Left kidney (tissue), 2 donors: Measurements from ENCODE around the gene LRP1. TPM values are rescaled to one million over a fixed set of nuclear protein-coding genes. Genes with fewer than 3 reads are reported as not detected.
"Not testable (repeated sequence)": the region's sequence is repeated elsewhere in the genome, so short reads cannot be mapped to it uniquely, and the experiment has no call there.

ENCODE experiments used
- DNase-seq: peaks from one replicate; pipeline ENCODE4 v3.0.0-alpha.2; 2013
- polyA plus RNA-seq: library from polyadenylated mRNA; unstranded; fragments of 120-200 nt; gene quantifications from one replicate; pipeline ENCODE4 v1.2.1, GENCODE V29; 2013; ENCODE audit not compliant: insufficient read length

LRP1 gene
- polyA plus RNA-seq, 1 donor, result 64.5 TPM

DNA sequence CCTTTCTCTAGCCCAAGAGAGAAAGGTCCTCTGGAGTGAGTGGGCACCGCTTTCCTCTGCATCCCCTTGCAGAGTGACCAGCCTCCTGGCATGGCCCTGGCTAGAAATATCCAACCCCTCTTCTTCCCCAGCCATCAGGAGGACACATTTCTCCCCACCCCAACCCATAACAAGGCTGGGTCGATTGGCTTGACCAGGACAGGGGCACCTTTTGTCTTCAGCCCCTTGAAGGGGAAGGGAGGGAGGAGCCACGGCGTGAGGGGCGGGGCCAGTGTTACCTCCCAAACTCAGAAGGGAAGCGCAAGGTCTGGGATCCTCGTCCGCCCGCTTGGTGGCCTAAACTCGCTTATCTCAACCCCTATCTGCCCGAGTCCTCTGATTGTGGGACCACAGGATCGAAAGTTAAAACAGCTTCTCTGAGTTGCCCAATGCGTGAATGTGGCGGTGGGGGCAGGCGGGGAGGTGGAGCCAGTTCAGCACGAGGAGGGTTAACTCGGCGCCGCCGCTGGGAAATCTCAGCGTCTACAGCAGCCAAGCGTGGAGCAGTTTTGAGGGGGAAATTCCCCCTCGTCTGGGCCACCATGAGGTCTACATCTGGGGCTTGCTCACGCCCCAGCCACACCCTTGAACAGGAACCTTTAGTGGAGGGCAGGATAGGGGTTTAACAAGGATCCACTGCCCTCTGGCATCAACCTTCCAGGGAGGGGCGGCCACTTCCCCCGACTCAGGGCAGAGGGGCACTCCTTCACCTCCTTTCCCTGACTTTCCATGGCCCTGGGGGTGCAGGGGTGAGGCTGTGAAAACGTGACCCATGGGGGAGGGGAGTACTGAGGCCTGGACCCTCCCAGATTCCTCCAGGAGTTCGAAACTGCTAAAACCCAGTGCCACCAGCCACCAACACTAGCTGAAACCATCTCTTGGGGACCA lies 17.9 kb upstream of the LRP1 start:
- DNase-seq, result no peak

DNA sequence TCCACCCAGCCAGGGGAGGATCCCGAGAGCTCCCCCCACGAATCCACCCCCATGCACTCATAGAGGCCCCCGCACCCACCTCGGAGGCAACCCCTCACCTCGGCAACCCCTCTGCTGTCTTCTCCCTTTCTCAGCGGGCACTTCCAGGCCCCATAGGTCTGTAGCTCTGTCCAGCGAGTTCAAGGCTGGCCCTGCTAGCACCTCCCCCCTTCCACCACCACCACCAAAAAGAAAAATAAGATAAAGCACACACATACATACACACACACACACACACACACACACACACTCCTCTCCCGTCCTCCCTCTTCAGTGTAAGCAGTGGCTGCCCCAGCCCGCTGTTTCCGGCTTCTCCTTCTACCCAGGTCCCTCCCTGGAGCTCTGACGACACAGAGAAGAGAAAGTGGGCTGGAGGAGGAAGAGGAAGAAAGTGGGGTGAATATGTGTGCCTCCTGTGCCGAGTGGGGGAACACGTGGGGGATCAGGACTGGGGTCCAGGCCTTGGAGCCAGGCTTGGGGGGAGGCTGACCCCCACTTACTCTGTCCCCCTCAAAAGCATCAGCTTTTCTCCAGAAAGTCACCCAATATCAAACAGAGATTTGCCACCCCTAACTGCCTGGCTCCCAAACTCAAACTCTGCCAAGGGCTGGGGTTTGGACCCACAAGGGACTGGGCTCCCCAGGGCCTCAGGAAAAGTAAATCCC lies 17.1 kb upstream of the LRP1 start, which contains the start of gene STAT6:
STAT6 (minus strand) TSS at position 332 of the 704 bp plus-strand sequence. CDS start 3,084 bp downstream, outside the sequence.
- no peak for DNase-seq

DNA sequence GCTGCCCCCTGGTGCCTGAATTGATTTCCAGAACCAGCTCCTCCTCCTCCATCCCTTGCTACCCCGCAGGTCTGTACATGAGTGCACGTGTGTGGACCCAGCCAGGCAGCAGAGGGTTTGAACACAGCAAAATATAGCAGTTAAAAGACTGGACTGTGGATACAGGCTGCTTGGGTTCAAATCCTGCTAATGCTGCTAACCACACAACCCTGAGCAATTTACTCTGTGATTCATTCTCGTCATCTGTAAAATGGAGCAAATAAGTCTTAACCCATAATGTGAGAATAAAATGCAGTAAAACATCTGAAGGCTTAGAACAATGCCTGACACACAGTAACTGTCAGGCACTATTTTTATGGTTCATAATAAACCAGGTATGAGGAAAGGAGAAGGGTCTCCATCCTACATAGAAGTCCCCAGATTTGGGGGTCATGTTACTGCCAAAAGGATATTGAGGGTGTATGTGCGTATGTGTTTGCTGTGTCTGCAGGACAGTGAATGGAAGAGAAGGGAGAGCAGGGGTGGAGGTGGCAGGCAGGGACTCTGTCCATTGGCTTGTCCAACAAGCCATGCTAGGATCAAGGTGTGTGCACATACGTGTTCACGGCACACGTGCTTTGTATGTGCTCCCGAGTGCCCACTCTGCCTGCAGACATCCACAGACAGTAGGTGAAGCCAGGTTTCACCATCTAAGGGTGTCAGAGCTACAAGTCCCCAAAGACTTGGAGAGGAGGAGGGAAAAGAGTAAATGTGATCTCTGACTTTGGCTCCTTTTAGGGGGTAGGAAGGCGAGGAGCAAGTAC lies 15.6 kb upstream of the LRP1 start:
- DNase-seq, result no peak

DNA sequence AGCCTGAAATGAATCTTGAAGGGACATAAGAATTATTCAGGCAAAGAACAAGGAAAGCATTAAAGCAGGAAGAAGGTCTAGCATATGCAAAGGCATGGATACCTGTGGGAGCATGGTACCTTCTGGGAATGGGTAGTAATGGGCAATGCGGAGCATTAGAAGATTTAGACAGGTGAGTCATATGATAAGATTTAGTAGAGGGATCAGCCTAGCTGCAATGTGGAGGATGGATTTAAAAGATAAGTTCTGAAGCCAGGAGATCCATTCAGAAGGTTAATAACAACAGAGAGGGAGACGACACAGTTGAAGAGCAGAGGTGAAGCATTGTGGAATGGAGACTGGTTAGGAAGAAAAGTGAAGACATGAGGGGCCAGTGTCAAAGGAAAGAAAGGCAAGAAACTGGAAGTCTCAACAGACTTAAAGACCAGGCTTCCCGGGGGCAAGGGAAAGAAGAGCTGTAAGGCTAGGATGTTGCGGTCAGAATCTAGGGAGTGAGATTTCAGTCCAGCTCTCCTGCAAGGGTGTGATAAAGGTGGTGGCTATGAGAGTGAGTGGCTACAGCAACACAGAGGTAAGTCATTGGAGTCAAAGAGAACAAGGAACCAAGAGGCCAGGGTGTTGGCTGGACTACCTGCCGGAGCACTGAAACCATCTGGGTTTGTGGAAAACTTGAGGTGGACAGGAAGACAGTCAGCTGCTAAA lies 11.6 kb upstream of the LRP1 start:
- DNase-seq, result no peak

DNA sequence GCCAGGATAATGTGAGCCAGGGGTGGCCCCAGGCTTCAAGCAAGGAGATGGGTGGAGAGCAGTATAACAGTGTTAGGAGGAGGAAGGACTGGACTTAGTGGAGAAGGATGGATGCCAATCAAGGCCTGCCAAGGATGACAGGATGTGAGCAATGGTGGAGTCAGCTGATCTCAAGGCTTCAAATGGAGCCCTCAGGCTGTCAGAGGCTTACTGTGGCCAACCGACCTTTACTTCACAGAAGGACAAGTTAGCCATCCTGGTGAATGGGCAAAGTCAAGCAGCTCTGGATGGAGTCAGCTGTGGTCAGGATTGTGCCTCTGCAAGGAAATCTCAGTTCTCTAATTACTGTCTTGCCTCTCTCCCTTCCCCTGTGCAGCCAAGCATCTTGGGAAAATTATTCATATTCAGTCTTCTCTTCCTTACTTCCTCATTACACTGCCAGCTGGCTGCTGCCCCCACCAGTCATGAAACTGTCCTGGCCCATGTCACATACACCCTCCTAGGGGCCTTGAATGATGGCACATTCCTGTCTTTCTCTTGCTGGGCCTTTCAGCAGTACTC lies 9.5 kb upstream of the LRP1 start:
- no peak for DNase-seq

DNA sequence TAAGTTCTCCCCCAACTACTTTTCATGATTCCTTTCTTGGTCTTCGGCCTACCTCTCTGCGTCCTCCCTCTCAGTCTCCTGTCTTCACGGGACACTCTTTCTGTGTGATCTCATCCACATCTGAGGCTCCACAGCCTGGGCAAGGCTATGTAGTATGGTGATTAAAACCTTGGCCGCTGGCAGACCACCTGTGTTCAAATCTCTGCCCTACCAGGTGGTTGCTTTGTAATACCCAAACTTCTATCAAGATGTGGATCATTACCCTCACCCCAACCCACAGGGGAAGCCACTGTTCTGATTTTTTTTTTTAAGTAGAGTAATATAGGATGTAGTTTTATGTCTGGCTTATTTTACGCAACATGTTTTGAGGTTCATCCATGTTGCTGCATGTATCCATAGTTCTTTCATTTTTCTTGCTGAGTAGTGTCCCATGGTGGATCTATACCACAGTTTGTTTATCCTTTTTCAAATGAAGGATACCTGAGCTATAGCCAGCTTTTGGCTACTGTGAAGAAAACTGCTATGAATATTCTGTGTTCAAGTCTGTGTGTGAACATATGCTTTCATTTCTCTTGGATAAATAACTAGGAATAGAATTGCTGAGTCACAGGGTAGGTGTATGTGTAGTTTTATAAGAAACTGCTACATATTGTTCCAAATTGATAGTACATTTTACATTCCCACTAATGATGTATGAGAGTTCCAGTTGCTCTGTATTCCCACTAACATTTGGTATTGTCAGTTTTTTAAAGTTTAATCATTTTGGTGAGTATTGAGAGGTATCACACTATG lies 8.8 kb upstream of the LRP1 start:
- no peak for DNase-seq

DNA sequence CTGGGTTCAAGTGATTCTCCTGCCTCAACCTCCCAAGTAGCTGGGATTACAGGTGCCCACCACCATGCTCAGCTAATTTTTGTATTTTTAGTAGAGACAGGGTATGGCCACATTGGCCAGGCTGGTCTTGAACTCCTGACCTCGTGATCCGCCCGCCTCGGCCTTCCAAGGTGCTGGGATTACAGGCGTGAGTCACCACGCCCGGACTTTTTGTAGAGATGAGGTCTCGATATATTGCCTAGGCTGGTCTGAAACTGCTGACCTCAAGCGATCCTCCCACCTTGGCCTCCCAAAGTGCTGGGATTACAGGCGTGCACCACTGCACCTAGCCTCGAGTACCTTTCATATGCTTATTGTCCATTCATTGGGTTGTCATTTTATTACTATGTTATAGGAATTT lies 7.6 kb upstream of the LRP1 start:
- DNase-seq, result not testable (repeated sequence)

DNA sequence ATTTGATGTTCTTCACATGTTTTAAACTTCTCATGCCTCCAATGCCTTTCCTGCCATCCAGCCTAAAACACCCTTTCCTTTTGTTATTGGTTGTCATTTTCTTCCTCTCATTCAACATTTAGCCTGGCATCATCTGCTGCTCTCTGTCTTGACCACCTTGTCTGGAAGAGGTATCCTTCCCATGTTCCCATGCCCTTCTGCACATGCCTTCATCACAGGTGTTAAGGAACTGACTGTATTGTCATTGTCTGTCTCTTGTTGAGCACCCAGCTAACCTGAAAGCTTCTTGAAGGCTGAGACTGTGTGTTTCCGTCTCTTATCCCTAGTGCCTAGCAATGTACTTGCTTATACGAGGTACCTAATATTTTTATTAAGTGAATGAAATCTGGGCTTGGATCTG lies 4.5 kb upstream of the LRP1 start:
- DNase-seq, result no peak

DNA sequence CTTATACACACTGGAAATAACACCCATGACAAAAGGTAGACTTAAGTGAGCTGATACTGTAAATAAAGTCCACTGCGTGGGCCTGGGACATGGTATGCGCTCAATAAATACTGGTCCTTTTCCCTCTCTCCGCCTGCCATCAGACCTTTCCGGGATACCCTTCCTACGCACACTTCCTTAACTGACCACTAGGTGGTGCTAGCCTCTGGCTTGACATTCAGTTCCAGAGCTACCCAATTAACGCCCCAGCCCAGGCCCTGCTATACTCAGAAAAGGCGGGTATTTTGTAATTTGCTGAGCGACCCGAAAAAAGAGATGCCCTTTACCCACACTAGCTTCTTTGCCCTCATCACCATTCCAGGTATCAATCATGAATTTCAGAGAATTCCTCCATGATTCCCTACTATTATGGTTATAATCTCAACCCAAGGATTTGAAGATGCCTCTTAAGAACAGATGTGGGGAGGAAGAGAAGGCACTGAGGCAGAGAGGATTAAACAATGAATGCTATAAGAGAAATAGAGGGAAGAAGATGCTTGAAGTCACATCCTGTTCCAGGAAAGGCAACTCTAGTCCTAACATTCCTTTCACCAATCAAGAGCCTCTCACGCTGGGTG lies 3.9 kb upstream of the LRP1 start:
- DNase-seq, result peak; percentile 75

DNA sequence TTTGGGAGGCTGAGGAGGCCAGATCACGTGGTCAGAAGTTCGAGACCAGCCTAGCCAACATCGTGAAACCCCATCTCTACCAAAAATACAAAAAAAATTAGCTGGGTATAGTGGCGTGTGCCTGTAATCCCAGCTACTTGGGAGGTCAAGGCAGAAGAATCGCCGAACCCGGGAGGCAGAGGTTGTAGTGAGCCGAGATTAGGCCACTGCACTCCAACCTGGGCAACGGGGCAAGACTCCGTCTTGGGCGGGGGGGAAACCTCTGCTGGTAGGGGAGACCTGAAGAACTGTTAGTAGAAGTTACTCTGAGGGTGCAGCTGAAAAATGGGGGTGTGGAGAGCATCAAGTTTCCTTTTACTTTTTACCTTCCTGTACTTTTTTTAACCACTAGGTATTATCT lies 2.2 kb upstream of the LRP1 start:
- no peak for DNase-seq

DNA sequence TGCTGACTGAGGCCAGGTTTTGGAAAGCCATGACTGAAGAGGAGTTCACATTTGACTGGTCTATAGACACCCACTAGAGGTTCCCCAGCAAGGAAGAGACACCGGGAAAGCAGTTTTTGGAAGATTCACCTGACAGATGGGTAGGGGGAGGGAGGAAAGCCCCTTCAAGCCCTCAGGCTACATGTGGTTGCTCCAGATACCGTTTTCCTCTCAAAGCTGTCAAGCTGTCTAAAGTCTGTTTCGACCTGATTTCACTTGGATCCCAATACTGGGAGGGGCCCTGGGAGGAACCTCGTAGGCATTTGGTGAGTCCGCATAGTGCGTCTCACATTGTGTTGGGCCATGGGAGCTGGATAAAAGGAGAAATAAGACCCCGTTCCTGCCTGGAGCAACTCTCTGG lies 1.7 kb upstream of the LRP1 start:
- no peak for DNase-seq

DNA sequence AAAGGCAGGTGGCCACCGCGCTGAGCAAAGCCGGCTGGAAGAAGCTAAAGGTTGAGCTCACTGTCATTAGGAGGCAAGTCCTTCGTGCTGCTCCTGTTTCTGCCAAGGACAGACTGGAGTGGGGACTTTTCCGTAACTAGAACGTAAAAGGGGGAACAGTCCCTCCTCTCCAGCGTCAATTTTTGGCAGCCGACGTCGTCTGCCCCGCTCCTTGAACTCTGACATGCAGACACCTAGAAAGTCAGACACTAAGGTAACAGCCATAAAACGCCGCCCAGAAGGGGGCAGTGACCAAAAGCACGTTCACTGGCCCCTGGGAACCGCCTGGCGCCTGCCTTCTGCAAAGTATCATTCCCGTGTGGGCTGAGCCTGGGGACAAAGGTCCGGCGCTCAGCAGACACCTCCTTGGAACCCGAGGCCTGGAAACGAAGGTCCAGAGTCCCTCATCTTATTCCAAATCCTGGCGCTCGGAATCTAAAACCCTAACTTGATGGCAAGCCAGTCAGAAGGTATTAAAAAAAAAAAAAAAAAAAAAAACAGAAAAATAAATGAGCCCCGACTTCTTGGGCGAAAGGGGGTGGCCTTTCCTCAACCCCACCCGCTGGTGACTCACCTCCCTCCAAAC lies 1.1 kb upstream of the LRP1 start:
- DNase-seq, result peak; percentile 56

DNA sequence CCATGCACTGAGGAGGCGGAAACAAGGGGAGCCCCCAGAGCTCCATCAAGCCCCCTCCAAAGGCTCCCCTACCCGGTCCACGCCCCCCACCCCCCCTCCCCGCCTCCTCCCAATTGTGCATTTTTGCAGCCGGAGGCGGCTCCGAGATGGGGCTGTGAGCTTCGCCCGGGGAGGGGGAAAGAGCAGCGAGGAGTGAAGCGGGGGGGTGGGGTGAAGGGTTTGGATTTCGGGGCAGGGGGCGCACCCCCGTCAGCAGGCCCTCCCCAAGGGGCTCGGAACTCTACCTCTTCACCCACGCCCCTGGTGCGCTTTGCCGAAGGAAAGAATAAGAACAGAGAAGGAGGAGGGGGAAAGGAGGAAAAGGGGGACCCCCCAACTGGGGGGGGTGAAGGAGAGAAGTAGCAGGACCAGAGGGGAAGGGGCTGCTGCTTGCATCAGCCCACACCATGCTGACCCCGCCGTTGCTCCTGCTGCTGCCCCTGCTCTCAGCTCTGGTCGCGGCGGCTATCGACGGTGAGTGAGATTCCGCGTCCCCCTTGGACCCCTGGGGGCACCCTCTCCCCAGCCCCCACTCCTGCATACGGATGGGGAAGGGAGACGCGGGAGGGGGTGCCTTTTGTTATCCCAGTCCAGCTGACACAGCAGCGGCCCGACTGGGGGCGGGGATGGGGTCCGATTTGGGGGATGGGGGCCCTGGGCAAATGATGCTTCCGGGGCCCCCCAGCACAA lies 400 bp downstream of the LRP1 start:
- no peak for DNase-seq

DNA sequence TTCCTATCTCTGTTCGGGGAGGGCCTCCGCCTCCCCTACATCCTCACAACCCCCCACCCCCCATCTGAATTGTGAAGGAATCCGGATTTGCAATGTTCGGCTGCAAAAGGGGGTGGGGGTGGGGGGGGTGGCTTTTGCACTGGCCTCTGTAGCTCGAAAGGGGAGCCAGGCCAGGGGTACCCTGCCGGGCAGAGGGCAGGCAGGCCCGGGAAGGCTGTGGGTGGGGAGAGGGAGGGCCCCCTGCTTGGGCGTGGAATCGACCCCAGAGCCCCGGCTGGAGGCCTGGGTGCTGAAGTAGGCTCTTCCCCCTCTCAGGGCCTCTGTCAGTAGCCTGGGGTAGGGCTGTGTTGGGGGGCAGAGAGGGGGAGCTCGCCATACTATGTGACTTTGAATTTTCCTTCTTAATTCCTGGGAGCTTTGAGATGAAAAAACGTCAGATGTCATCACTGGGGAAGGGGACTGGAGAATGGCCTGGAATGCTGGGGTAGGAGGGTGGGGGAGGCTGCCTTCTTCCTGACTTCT lies 1.1 kb downstream of the LRP1 start:
- no peak for DNase-seq

DNA sequence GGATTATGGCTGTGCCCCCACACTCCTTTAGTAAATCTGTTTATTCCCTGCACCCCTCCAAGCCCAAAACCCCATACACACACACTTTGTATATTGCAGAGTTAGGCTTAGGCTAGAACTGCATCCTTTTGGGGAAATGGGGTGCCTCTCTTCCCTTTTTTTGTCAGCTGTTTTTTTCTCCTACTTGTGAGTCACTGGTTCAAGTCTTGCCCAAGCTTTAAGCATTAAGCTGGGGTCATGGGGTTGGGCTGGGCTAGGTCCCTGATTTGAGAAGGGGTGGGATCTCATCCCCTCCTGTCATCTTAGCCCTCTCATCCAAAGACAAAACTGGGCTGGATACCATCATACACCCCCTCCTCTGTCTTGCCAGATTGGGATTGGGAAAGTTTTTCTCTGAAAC lies 1.6 kb downstream of the LRP1 start:
- DNase-seq, result no peak

DNA sequence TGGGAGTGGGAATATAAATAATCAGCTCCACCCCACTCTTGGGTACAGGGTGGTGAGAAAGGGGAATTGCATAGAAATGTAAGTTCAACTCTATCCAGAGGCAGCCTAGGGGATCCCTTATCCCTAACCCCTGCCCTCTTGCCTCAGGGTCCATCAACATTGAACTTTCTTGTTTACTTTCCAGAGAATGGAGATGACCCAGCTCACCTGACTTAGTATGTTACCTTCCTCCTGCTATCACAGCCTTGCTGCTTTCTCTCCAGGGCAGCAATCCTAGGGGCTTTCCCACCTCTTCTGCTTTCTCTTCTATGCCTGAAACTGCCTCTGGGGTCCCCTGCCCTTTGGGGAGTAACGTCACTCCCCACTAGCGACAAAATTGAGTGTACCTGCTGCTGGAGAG lies 2.7 kb downstream of the LRP1 start:
- no peak for DNase-seq

DNA sequence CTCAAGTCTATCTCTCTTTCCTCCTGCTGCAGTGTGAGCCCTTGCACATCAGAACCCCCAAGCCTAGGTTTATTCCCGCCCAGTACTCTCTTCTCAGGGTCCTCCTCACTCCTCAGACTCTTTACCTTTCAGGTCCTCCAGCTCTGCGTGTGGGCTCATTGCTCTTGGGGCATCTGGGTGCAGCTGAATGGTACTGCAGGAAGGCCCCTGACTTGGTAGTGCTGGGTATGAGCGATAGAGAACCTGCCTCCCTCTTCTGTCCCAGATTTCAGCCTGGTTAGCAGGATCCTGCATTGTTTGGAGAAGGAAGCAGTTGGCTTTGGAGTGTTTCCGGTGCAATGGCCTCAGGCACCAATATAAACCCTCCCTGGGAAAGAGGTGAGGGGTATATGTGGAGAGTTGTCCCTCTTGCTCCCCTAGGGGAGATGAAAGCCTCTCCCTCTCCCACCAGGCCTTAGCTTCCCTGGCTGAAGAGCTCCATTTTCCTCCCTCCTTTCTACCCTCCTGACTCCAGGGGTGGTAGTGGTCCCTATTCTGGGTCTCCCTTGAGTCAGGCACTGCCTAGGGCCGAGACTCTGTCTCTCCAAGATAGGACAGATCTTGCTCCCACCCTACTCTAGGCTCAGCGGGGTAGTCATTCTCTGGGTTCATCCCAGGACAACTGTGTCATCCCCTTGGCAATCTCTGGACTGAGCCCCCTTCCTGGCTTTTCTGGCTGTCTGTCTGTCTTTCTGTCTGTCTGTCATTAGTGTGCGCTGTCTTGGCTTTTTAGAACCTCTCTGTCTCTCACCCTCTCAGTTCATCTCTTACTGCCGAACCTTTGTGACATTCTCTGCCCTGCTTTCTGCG lies 3.8 kb downstream of the LRP1 start:
- no peak for DNase-seq
